Smooth muscle cell (in vitro differentiated cells): ENCODE data around the gene HTR7. TPM values are rescaled to one million over a fixed set of nuclear protein-coding genes. Genes with fewer than 3 reads are reported as not detected.

Source experiments
- DNase-seq: peaks from one replicate; lab custom pipeline; 2025; ENCODE audit not compliant: unreplicated experiment; lab: John Stamatoyannopoulos, UW
- H2AFZ ChIP-seq: fragments of 200-600 bp; sonication (generic); 2 replicates; pipeline ENCODE4 v1.6.0; 2016; ENCODE audit warnings: antibody characterized with exemption, low read depth, mild to moderate bottlenecking
- H3F3A ChIP-seq: fragments of 200-600 bp; sonication (generic); 2 replicates; pipeline ENCODE4 v1.6.0; 2017; ENCODE audit warnings: antibody characterized with exemption, low read depth
- H3K27ac ChIP-seq: fragments of 200-600 bp; sonication (generic); 2 replicates; pipeline ENCODE4 v1.5.1; 2016; ENCODE audit warnings: low read depth, mild to moderate bottlenecking
- H3K27me3 ChIP-seq: fragments of 200-600 bp; sonication (generic); 2 replicates; pipeline ENCODE4 v1.6.1; 2016; ENCODE audit warnings: low read depth, mild to moderate bottlenecking
- H3K36me3 ChIP-seq: fragments of 200-600 bp; sonication (generic); 2 replicates; pipeline ENCODE4 v1.5.1; 2016; ENCODE audit warnings: low read depth
- H3K4me1 ChIP-seq: fragments of 200-600 bp; sonication (generic); 2 replicates; pipeline ENCODE4 v1.5.1; 2016; ENCODE audit warnings: low read depth
- H3K4me2 ChIP-seq: fragments of 200-600 bp; sonication (generic); 2 replicates; pipeline ENCODE4 v1.6.0; 2016; ENCODE audit warnings: mild to moderate bottlenecking
- H3K4me3 ChIP-seq: fragments of 200-600 bp; sonication (generic); 2 replicates; pipeline ENCODE4 v1.5.1; 2016; ENCODE audit warnings: mild to moderate bottlenecking
- H3K79me2 ChIP-seq: fragments of 200-600 bp; sonication (generic); 2 replicates; pipeline ENCODE4 v1.6.0; 2016; ENCODE audit warnings: low read depth, mild to moderate bottlenecking
- H3K9ac ChIP-seq: fragments of 200-600 bp; sonication (generic); 2 replicates; pipeline ENCODE4 v1.6.0; 2016; ENCODE audit warnings: low read depth
- H3K9me3 ChIP-seq: fragments of 200-600 bp; sonication (generic); replicated peaks from 2 replicates; pipeline ENCODE4 v1.5.1; 2016; ENCODE audit warnings: low read depth
- H4K20me1 ChIP-seq: fragments of 200-600 bp; sonication (generic); 2 replicates; pipeline ENCODE4 v1.6.0; 2016; ENCODE audit warnings: low read depth
- WGBS: methylation state at CpG from one replicate; pipeline ENCODE4 v1.1.7; 2016; ENCODE audit warnings: low lambda C conversion rate; 5-methylcytosine and 5-hydroxymethylcytosine counted together
- polyA plus RNA-seq: library from polyadenylated mRNA; unstranded; fragments of >200 nt; fragmentation: Nextera tagmentation; extraction: Ambion mirVana; gene quantifications from 2 replicates; pipeline ENCODE4 v1.2.1, GENCODE V29; 2016
- total RNA-seq: library from RNA; depleted of rRNA; stranded (reverse); fragments of >200 nt; gene quantifications from 2 replicates; pipeline ENCODE4 v1.2.3, GENCODE V29; 2014
- TF ChIP-seq, protein P1 (sequence below): fragments of 200-600 bp; sonication (generic); IDR thresholded peaks from 2 replicates; pipeline ENCODE4 v1.5.1; 2017; ENCODE audit warnings: borderline replicate concordance, mild to moderate bottlenecking, antibody characterized with exemption; ENCODE audit not compliant: insufficient read depth, poor library complexity, severe bottlenecking

Gene HTR7
- total and polyA plus RNA-seq, 2 experiments from 2014 or later, result 3.7 to 10.7 TPM

DNA sequence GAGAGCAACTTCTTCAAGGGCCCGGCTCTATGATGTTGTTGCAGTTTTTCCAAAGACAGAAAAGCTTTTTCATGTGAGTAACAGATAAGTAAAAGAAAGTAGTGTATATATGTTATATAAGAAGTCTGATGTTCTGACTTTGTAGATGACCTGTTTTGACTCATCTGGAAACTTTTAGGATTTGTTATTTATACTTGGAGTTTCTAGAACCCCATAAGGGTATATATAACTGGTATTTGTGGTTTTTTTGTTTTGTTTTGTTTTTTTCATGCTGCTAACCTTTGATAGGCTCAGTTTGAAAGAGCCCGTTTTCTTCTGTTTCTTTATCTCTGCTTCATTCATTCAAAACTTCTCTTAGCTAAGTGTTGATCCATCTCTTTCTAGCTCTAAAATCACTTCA is 21.2 kb upstream of the HTR7 start:
- Histone ChIP-seq H3K4me1 (no peaks in the 10 kb centered on the region), H3K4me3 (no peak overlapping the region), H3K27ac (no peak overlapping the region), H4K20me1 (no peaks in the 10 kb centered on the region), H2AFZ (no peak overlapping the region), H3K36me3 (peaks cover 10% of the 10 kb centered on the region), H3F3A (no peaks in the 10 kb centered on the region), H3K27me3 (no peaks in the 10 kb centered on the region), H3K9ac (no peak overlapping the region), H3K4me2 (no peak overlapping the region), H3K9me3 (no peaks in the 10 kb centered on the region), H3K79me2 (peaks cover 1% of the 10 kb centered on the region)
- TF ChIP-seq, protein P1, sequence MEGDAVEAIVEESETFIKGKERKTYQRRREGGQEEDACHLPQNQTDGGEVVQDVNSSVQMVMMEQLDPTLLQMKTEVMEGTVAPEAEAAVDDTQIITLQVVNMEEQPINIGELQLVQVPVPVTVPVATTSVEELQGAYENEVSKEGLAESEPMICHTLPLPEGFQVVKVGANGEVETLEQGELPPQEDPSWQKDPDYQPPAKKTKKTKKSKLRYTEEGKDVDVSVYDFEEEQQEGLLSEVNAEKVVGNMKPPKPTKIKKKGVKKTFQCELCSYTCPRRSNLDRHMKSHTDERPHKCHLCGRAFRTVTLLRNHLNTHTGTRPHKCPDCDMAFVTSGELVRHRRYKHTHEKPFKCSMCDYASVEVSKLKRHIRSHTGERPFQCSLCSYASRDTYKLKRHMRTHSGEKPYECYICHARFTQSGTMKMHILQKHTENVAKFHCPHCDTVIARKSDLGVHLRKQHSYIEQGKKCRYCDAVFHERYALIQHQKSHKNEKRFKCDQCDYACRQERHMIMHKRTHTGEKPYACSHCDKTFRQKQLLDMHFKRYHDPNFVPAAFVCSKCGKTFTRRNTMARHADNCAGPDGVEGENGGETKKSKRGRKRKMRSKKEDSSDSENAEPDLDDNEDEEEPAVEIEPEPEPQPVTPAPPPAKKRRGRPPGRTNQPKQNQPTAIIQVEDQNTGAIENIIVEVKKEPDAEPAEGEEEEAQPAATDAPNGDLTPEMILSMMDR, result no peak
- 98% methylated on average over 2 of the region's 2 CpGs for WGBS
- DNase-seq, result no peak

GRCh38 chr10:90872648-90873020 is 14.8 kb upstream of the HTR7 start:
- H2AFZ ChIP-seq, result peak overlapping the region; percentile 100
- H3K4me1 ChIP-seq, result peaks cover 9% of the 10 kb centered on the region
- no peak overlapping the region for H3K27ac ChIP-seq
- no peaks in the 10 kb centered on the region for H3K9me3 ChIP-seq
- WGBS, result 63% methylated on average over 8 of the region's 8 CpGs
- no peaks in the 10 kb centered on the region for H4K20me1 ChIP-seq
- H3K27me3 ChIP-seq, result no peaks in the 10 kb centered on the region
- peak overlapping the region; percentile 82 for H3K9ac ChIP-seq
- no peaks in the 10 kb centered on the region for H3K36me3 ChIP-seq
- peaks cover 23% of the 10 kb centered on the region for H3K79me2 ChIP-seq
- H3K4me3 ChIP-seq, result peak overlapping the region; percentile 89
- TF ChIP-seq, protein P1, result no peak
- DNase-seq, result no peak
- no peaks in the 10 kb centered on the region for H3F3A ChIP-seq
- peak overlapping the region; percentile 100 for H3K4me2 ChIP-seq

GRCh38 chr10:90871766-90872647 is 14.2 kb upstream of the HTR7 start, which contains the start of gene RPP30:
Gene RPP30 (plus strand): TSS chr10:90871974. CDS start chr10:90871987, 13 bp downstream.
- WGBS, result 3% methylated on average over 43 of the region's 43 CpGs
- Histone ChIP-seq H3K79me2 (peaks cover 23% of the 10 kb centered on the region), H2AFZ (peak within 1 kb of the TSS; percentile 100), H3K27ac (peak within 1 kb of the TSS; percentile 33), H3K27me3 (no peaks in the 10 kb centered on the region), H3K4me3 (peak within 1 kb of the TSS; percentile 89), H3K36me3 (no peaks in the 10 kb centered on the region), H4K20me1 (no peaks in the 10 kb centered on the region), H3K4me2 (peak within 1 kb of the TSS; percentile 100), H3K9me3 (no peaks in the 10 kb centered on the region), H3K4me1 (peaks cover 9% of the 10 kb centered on the region), H3F3A (no peaks in the 10 kb centered on the region), H3K9ac (peak within 1 kb of the TSS; percentile 82)
- peak; percentile 40 for DNase-seq
- TF ChIP-seq, protein P1, result no peak
